Prostate gland (tissue), 2 donors: ENCODE data around the gene RTL5. TPM values are rescaled to one million over a fixed set of nuclear protein-coding genes. Genes with fewer than 3 reads are reported as not detected.

ENCODE experiments used
- DNase-seq: peaks from one replicate; pipeline ENCODE4 v3.0.0-alpha.2; 2019; ENCODE audit warnings: low spot score
- H3K27ac ChIP-seq, 2 donors: fragments of 200-600 bp; sonication (generic); 2 replicates each; pipeline ENCODE4 v1.5.1; 2017 to 2019
- H3K27me3 ChIP-seq: fragments of 200-600 bp; sonication (generic); replicated peaks from 2 replicates; pipeline ENCODE4 v1.5.1; 2019; ENCODE audit not compliant: insufficient read depth
- H3K36me3 ChIP-seq, 2 donors: fragments of 200-600 bp; sonication (generic); 1 replicate in 1 of 2; 2 replicates in 1 of 2; pipeline versions ENCODE4 v1.5.1 to v1.8.1; 2017 to 2019
- H3K4me1 ChIP-seq: fragments of 200-600 bp; sonication (generic); replicated peaks from 2 replicates; pipeline ENCODE4 v1.5.1; 2019
- H3K4me3 ChIP-seq, 2 donors: fragments of 200-600 bp; sonication (generic); 2 replicates each; pipeline ENCODE4 v1.5.1; 2017 to 2019
- H3K9me3 ChIP-seq: fragments of 200-600 bp; sonication (generic); 2 replicates; pipeline ENCODE4 v1.5.1; 2017
- POLR2A ChIP-seq: fragments of 450-650 bp; IDR thresholded peaks from one replicate; pipeline ENCODE4 v1.6.1; 2016; ENCODE audit warnings: antibody characterized with exemption, mild to moderate bottlenecking
- POLR2AphosphoS5 ChIP-seq: sonication (generic); formaldehyde crosslinking; IDR thresholded peaks from one replicate; pipeline ENCODE4 v1.6.1; 2017; ENCODE audit warnings: antibody characterized with exemption
- WGBS: methylation state at CpG from one replicate; pipeline ENCODE4 v1.1.5; 2018; 5-methylcytosine and 5-hydroxymethylcytosine counted together
- intact Hi-C: fragments of 100-400 bp; cut with DNase I; formaldehyde crosslinking; loops from one replicate; pipeline ENCODE4 v1.14.2; 2022
- total RNA-seq, 2 donors: library from RNA; depleted of rRNA; stranded (reverse); fragments of >200 nt; gene quantifications; one replicate each; pipeline ENCODE4 v1.1.0, GENCODE V29; 2016
- TF ChIP-seq, protein P1 (sequence below), 4 experiments: fragments of 200-600 bp in 2 of 4; fragments of 450-650 bp in 2 of 4; sonication (generic) in 2 of 4; IDR thresholded peaks; 1 replicate in 3 of 4; 2 replicates in 1 of 4; pipeline ENCODE4 v1.5.1; 2016 to 2019; ENCODE audit warnings: antibody characterized with exemption in 4 of 4, mild to moderate bottlenecking in 2 of 4, moderate library complexity in 2 of 4

RTL5 gene
- total RNA-seq, 2 donors from 2014 or later = 2.8 to 24.0 TPM

DNA sequence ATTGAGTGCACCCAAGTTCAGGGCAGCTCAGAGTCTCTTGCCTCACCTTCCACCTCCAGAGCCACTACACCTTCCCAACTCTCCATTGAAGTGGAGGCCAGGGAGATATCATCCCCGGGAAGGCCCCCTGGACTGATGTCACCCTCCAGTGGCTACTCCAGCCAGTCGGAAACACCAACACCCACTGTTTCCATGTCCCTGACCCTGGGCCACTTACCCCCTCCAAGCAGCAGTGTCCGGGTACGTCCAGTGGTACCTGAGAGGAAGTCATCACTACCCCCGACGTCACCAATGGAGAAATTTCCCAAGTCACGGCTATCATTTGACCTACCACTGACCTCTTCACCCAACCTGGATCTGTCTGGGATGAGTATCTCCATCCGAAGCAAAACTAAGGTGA lies 7.8 kb upstream of the RTL5 start:
- Histone ChIP-seq H3K27me3 (no peaks in the 10 kb centered on the region), H3K27ac (no peak overlapping the region), H3K9me3 (no peaks in the 10 kb centered on the region), H3K4me3 (no peak overlapping the region), H3K4me1 (no peaks in the 10 kb centered on the region), H3K36me3 (no peaks in the 10 kb centered on the region)
- intact Hi-C loops = no loop called here
- DNase-seq = no peak
- no peak for TF ChIP-seq POLR2A
- TF ChIP-seq, protein P1, sequence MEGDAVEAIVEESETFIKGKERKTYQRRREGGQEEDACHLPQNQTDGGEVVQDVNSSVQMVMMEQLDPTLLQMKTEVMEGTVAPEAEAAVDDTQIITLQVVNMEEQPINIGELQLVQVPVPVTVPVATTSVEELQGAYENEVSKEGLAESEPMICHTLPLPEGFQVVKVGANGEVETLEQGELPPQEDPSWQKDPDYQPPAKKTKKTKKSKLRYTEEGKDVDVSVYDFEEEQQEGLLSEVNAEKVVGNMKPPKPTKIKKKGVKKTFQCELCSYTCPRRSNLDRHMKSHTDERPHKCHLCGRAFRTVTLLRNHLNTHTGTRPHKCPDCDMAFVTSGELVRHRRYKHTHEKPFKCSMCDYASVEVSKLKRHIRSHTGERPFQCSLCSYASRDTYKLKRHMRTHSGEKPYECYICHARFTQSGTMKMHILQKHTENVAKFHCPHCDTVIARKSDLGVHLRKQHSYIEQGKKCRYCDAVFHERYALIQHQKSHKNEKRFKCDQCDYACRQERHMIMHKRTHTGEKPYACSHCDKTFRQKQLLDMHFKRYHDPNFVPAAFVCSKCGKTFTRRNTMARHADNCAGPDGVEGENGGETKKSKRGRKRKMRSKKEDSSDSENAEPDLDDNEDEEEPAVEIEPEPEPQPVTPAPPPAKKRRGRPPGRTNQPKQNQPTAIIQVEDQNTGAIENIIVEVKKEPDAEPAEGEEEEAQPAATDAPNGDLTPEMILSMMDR (IDR thresholded peaks at IDR 0.05) = no peak
- TF ChIP-seq POLR2AphosphoS5 = no peak
- 90% methylated on average over 8 of the region's 8 CpGs for WGBS

DNA sequence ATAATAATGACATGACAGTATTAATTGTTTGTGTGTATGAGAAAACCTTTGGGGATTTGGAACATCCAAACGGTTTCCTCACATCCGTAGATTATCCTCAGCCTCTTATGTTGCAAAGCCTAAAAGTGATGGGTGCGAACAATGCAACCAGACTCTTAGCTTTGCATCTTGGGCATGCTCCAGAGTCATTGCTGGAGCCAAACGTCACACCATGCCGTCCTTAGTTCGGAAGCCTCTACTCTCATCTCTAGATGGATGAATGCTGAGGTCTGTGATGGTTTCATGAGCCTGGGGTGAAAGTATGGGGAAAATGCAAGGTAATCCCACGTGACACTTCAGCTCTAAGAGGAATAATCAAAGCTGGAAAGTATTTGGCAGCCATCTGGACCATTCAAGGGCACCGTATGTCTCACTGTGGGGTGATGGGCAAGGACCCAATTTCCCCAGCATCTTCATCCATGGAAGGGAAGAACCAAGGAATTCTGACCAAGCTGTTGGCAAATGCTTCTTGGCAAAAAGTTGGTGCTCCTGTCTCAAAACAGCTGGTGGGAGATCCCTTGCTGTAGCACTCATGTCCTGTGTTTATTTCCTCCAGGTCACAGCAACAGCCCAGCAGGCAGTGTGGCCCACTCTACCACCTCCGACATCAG lies 6.3 kb upstream of the RTL5 start:
- Histone ChIP-seq H3K36me3 (no peaks in the 10 kb centered on the region), H3K4me1 (no peaks in the 10 kb centered on the region), H3K4me3 (no peak overlapping the region), H3K9me3 (no peaks in the 10 kb centered on the region), H3K27me3 (no peaks in the 10 kb centered on the region), H3K27ac (no peak overlapping the region)
- 90% methylated on average over 7 of the region's 9 CpGs for WGBS
- no peak for TF ChIP-seq POLR2AphosphoS5
- TF ChIP-seq, protein P1 (IDR thresholded peaks at IDR 0.05) = no peak
- TF ChIP-seq POLR2A = no peak
- DNase-seq = no peak
- intact Hi-C loops = no loop called here

DNA sequence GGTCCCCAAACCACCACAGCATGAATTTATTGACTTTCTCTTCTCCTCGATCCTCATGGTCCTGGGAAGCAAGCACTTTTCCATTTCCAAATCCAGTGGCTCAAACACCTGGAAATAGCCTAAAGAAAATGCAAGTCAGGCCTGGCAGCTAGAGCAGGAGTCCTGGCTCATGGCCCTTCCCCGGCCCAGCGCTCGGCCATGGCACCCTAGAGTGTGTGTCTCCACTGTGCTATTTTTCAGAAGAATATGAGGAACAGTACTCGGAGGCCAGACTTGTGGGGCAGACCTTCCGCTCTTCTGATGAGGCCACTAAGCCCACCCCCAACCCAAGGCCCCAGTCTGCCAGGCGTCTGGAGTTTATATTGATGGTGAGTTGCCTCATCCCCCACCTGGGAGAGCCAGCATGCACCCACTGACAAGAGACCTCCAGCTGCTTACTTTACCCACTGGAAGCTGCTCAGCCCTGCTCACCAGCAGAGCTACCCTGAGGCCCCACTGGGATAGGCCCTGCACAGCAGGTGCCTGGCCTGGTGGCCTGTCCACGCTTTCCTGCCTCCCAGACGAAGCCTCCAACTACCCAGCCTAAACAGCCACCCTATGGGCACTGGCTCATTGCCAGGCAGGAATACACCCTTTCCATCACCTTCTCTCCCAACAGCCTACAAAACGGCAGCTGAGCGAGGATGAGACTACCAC lies 2.3 kb upstream of the RTL5 start:
- Histone ChIP-seq H3K4me3 (no peak overlapping the region), H3K4me1 (no peaks in the 10 kb centered on the region), H3K27ac (no peak overlapping the region), H3K36me3 (no peaks in the 10 kb centered on the region), H3K9me3 (no peaks in the 10 kb centered on the region), H3K27me3 (no peaks in the 10 kb centered on the region)
- DNase-seq = no peak
- WGBS = 100% methylated on average over 7 of the region's 11 CpGs
- TF ChIP-seq POLR2AphosphoS5 = no peak
- TF ChIP-seq, protein P1 (IDR thresholded peaks at IDR 0.05) = no peak
- no peak for TF ChIP-seq POLR2A
- intact Hi-C loops = no loop called here

DNA sequence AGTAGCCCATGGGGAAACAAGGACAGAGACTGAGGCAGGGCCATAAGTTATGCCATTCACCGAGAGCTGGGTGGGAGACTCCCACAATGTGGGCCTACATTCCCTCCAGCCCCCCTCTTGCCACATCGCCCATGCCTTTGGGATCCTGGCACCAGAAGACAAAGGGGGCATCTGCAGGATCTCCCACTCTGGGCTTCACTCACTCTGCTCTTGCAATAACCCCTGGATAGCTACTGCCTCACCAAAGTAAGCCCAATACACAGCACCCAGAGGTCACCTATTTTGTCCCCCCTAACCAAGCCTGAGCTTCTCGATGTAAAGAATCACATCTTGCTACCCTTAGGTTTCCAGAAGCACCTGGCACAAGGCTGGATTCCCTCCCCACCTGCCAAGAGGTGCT lies 741 bp upstream of the RTL5 start:
- 71% methylated on average over 3 of the region's 3 CpGs for WGBS
- Histone ChIP-seq H3K4me3 (no peak overlapping the region), H3K36me3 (no peaks in the 10 kb centered on the region), H3K4me1 (no peaks in the 10 kb centered on the region), H3K27me3 (no peaks in the 10 kb centered on the region), H3K27ac (peak overlapping the region in 1 of 2 donors; percentile 61), H3K9me3 (no peaks in the 10 kb centered on the region)
- no peak for DNase-seq
- TF ChIP-seq, protein P1 (IDR thresholded peaks at IDR 0.05) = no peak
- TF ChIP-seq POLR2AphosphoS5 (no peak), POLR2A (no peak)
- intact Hi-C loops = no loop called here

DNA sequence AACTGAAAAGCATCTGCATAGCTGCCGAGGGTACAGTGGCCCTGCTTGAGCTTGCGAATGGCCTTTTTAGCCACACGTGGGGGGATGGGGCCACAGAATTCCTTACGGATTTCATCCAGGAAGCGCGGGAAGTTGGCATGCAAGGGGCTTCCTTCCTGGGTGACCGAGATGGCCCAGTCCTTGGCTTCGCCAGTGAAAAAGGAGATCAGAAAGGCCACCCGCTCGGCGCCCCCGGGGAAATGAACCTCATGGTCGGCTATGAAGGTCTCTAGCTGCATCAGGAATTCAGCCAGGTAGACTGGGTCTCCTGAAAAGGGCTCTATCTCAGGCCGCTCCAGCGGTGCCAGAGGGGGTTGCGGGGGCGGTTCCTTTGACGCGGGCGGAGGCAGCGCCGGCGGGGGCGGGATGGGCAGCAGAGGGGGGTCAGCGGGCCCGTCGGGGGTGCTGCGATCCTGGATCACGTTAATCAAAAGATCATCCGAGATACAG lies 909 bp downstream of the RTL5 start:
- Histone ChIP-seq H3K27me3 (no peaks in the 10 kb centered on the region), H3K4me1 (no peaks in the 10 kb centered on the region), H3K9me3 (no peaks in the 10 kb centered on the region), H3K36me3 (no peaks in the 10 kb centered on the region), H3K4me3 (peak overlapping the region; percentile 31 to 42), H3K27ac (peak overlapping the region; percentile 61 to 73)
- TF ChIP-seq POLR2AphosphoS5 (no peak), POLR2A (no peak)
- TF ChIP-seq, protein P1 (IDR thresholded peaks at IDR 0.05) = no peak
- WGBS = 50% methylated on average over 16 of the region's 30 CpGs
- intact Hi-C loops = no loop called here
- DNase-seq = no peak
